IMR-90 (cell line): ENCODE results near the gene ASXL1.

Source experiments
- BHLHE40 ChIP-seq: fragments of 150-350 bp; IDR thresholded peaks from 2 replicates; pipeline ENCODE4 v1.6.1; 2016; ENCODE audit warnings: mild to moderate bottlenecking, low read depth, low read length
- CEBPB ChIP-seq: IDR thresholded peaks from 2 replicates; pipeline ENCODE4 v1.6.1; 2012; ENCODE audit warnings: low read depth, low read length, improper control_type of control experiment
- FOS ChIP-seq: fragments of 150-350 bp; IDR thresholded peaks from 2 replicates; pipeline ENCODE4 v1.6.1; 2016; ENCODE audit warnings: low read depth, low read length
- POLR2A ChIP-seq: IDR thresholded peaks from 2 replicates; pipeline ENCODE4 v1.6.1; 2012; ENCODE audit warnings: mild to moderate bottlenecking, low read depth, low read length
- RCOR1 ChIP-seq: IDR thresholded peaks from 2 replicates; pipeline ENCODE4 v1.6.1; 2012; ENCODE audit warnings: mild to moderate bottlenecking, low read length, improper control_type of control experiment; ENCODE audit not compliant: insufficient replicate concordance
- RFX5 ChIP-seq: IDR thresholded peaks from 2 replicates; pipeline ENCODE4 v1.8.0; 2012; ENCODE audit warnings: low read depth, mild to moderate bottlenecking, low read length, moderate library complexity
- SMC3 ChIP-seq: fragments of 150-350 bp; IDR thresholded peaks from 2 replicates; pipeline ENCODE4 v1.6.1; 2016; ENCODE audit warnings: low read depth, mild to moderate bottlenecking, antibody characterized with exemption, low read length, moderate library complexity
- TF ChIP-seq, protein P1 (sequence below): conservative IDR thresholded peaks from 2 replicates; pipeline ENCODE4 v1.5.1; 2012; ENCODE audit warnings: mild to moderate bottlenecking, low read depth, low read length, improper control_type of control experiment
- TF ChIP-seq, protein P2 (sequence below): fragments of 150-350 bp; IDR thresholded peaks from 2 replicates; pipeline ENCODE4 v1.6.1; 2017; ENCODE audit warnings: mild to moderate bottlenecking, antibody characterized with exemption, low read length, low read depth

DNA sequence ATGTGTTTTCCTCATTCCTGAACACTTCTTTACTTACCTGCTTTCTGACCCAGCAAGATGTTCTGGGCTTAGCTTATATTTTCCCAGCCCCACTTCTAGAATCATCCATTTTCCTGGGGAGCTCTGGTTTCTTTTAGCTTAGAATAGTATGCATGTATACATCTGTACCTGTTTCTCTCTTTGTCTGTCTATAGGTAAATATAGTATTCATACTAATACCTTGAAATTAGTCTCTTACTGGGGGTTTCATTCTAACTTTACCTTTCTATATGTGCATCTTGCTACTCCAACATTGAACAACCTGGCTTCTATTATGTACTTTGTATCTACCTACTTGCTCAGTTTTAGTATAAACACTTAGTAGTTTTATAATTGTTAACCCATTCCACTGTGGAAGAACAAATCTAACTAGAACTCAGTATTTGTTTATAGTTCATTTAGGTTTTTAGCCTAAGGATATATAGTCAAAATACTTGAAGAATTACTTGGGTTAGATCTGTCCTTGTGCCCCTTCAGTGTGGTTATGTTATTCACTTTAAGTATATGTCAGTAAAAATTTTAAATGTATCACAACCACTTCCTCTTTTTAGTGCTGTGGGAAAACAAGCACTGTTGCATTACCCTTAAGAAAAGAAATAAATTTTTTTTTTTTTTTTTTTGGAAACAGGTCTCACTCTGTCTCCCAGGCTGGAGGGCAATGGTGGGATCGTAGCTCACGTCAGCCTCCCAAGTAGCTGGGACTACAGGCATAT lies 54.0 kb downstream of the ASXL1 start:
- TF ChIP-seq, protein P1, sequence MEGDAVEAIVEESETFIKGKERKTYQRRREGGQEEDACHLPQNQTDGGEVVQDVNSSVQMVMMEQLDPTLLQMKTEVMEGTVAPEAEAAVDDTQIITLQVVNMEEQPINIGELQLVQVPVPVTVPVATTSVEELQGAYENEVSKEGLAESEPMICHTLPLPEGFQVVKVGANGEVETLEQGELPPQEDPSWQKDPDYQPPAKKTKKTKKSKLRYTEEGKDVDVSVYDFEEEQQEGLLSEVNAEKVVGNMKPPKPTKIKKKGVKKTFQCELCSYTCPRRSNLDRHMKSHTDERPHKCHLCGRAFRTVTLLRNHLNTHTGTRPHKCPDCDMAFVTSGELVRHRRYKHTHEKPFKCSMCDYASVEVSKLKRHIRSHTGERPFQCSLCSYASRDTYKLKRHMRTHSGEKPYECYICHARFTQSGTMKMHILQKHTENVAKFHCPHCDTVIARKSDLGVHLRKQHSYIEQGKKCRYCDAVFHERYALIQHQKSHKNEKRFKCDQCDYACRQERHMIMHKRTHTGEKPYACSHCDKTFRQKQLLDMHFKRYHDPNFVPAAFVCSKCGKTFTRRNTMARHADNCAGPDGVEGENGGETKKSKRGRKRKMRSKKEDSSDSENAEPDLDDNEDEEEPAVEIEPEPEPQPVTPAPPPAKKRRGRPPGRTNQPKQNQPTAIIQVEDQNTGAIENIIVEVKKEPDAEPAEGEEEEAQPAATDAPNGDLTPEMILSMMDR: no peak
- no peak for TF ChIP-seq CEBPB
- no peak for TF ChIP-seq POLR2A
- TF ChIP-seq SMC3: no peak
- no peak for TF ChIP-seq RFX5
- TF ChIP-seq FOS: no peak
- no peak for TF ChIP-seq RCOR1
- TF ChIP-seq BHLHE40: no peak
- TF ChIP-seq, protein P2, sequence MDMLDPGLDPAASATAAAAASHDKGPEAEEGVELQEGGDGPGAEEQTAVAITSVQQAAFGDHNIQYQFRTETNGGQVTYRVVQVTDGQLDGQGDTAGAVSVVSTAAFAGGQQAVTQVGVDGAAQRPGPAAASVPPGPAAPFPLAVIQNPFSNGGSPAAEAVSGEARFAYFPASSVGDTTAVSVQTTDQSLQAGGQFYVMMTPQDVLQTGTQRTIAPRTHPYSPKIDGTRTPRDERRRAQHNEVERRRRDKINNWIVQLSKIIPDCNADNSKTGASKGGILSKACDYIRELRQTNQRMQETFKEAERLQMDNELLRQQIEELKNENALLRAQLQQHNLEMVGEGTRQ: no peak
